ENCODE data around the gene CNFN.

The CNFN gene

DNA sequence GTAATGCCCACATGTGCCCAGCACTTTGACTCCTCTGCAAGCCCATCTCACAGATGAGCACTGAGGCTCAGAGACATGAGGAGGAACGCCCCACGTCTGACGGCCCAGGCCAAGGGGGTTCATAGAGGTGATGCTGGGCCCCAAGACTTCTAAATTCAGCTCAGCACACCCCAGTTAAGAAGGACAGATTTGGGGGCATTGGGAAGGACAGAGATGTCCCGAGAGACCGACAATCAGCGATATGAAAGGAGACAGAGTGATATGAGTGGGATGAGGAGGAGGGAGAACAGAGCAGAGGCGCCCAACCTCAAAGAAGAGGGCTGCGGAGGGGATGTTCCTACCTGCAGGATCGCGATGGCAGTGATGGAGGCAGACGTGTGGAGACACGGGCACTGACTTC is at the start of gene CNFN:
Gene CNFN (minus strand): TSS at position 399 of the 400 bp plus-strand sequence. CDS start 1,260 bp downstream, outside the sequence.
- no peak for DNase-seq

DNA sequence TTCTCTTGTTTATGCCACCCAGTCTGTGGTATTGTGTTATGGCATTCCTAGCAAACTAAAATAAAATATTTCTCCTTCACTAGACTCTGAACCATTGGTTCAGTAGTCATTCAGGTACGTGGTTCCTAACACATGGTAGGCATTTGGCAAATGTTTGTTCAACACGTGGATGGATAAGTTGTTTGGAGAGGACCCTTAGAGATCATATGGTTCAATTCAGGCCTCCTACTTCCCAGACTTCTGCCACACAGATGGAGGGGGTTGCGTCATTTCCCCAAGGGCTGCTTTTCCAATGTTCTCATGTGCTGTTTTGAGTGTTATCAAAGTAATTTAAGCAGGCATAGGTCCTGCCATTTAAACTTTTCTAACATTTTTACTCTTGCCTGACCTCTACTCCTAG is 45.9 kb upstream of the CNFN start:
- no peak for DNase-seq

DNA sequence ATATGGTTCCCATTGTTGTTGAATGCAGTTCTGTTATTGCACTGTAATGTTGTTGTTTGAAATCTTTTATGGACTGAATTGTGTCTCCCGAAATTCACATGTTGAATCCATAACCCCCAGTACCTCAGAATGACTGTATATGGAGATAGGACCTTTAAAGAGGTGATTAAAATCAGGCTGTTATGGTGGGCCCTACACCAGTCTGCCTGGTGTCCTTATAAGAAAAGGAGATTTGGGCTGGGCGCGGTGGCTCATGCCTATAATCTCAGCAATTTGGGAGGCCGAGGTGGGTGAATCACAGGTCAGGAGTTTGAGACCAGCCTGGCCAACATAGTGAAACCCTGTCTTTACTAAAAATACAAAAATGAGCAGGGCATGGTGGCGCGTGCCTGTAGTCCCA is 45.2 kb upstream of the CNFN start:
- no peak for DNase-seq

- DNase-seq, result peak in 3 of 4 experiments; percentile 7 to 56 (median 27)
Measured at GRCh38 chr19:42433503-42434260, 43.6 kb upstream of the CNFN start.

DNA sequence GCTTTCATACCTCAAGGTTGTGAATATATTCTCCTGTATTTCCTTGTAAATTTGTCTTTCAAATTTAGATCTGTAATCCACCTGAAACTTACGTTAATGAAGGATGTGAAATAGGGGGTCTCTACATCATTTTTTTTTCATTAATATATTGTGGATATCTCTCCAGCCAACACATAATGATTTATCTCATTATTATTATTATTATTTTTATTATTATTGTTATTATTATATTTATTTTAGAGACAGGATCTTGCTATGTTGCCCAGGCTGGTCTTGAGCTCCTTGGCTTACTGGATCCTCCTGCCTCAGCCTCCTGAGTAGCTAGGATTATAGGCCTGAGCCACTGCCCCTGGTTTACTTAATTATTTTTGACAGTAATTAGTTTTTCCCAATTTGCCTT is 41.4 kb upstream of the CNFN start:
- no peak for DNase-seq

- no peak for DNase-seq
Measured at GRCh38 chr19:42428676-42429075, 38.6 kb upstream of the CNFN start.

DNA sequence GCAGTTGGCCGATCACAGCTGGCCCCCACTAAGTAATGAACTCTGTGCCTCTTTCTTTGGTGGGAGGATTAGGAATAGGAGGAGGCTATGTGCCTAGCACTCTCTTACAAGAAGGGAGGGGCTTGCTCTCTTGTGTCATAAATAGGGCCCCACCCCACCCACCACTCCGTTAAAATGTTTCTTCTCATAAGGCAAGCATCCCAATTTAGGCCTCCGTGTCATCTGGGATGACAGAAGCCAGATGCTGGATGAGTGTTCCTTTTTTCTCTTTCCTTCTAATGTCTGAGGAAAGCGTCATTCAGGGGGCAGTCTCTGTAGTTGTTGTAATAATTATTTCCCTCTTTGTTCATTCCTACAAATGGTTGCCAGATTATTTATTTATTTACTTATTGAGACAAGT is 37.2 kb upstream of the CNFN start, which contains the start of gene LIPE:
Gene LIPE (minus strand): TSS at position 76 of the 400 bp plus-strand sequence. CDS start 239 bp downstream, outside the sequence.
- no peak for DNase-seq

DNA sequence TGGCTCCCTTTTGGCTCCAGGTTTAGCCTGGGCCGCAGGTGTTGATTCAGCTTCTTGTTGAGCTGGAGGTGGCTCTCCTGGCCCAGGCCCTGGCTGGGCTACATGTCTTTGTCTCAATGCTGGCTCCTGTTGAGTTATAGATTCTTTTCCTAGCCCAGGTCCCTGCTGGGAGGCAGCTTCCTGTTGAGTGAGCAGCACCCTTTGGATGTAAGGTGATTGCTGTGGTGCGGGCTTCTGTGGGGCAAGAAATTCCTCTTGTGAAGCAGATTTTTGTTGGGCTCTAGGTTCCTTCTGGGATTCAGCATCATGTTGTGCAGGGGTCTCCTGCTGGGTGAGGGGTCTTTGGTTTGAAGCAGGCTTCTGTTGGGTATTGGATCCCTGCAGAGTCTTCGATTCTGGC is 36.5 kb upstream of the CNFN start:
- DNase-seq, result no peak

- no peak for DNase-seq
Measured at GRCh38 chr19:42424712-42425131, 34.6 kb upstream of the CNFN start.

GRCh38 chr19:42424345-42424707 is 34.2 kb upstream of the CNFN start:
- DNase-seq, result no peak

DNA sequence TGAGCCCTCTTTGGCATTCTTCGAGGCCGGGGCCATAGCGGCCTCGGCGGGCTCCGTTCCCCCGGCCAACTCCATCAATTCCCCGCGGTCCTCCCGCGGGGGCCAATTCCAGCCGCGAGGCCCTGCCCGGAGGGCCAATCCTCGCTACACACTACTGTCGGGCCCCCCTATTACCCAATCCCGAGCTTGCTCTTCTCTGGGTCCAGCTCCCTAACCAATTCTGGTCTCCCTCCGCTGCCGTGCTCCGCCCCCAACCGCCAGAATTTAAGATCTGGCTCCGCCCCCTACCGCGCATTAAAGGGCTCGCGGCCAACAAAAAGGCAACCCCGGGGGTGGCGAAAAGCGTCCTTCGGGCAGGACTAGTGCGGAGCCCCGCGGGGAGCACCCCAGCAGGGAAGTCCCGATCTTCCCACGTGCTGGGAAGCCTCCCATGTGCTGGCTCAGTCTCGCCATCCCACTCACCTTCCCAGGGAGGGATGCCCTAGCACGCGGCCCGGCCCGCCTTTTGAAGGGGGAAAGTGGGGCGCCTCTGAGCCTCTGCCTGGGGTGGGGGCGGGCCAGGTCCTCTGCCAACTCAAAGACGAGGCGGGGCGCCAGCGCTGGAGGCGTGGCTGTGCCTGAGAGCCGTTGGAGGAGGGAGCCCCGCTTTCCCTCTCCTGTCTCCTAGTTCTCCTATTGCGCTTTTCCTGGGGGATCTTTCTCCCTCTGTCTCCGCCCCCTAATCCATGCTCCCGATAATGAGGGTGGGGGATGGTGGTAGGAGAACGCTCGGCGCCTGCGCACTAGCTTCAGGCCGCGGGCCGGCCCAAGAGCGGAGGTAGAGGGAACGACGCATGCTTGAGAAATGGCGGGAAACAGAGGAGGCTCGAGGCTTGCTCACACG is 33.6 kb upstream of the CNFN start:
- DNase-seq, result peak; percentile 78 to 92 (median 86)

DNA sequence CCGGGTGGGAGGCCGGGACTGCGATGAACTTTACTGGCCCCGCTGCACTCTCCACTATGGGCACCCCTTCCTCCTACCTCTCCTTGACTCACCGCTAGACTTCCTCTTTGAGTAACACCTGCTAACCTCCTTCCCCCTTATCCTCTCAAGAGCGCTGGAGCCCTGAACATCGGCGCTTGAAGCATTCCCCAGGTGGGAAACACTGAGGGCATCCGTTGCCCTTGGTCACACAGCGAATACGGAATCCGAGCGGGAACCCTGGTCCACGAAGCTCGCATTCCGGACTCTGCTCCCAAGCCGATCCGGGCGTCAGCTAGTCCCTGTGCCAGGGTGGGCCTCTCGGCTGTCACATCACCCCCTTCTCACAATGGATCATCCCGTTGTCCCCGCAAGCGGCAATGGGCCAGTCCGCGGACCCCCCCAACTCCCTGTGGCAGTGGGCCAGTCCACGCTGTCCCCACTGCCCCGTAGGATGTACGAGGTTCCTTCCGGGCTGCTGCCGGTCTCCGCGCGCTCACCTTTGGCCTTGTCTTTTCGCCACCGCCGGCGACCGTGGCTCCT is 32.9 kb upstream of the CNFN start:
- peak in 2 of 4 experiments; percentile 57 to 58 for DNase-seq

GRCh38 chr19:42422092-42422900 is 32.2 kb upstream of the CNFN start:
- no peak for DNase-seq

DNA sequence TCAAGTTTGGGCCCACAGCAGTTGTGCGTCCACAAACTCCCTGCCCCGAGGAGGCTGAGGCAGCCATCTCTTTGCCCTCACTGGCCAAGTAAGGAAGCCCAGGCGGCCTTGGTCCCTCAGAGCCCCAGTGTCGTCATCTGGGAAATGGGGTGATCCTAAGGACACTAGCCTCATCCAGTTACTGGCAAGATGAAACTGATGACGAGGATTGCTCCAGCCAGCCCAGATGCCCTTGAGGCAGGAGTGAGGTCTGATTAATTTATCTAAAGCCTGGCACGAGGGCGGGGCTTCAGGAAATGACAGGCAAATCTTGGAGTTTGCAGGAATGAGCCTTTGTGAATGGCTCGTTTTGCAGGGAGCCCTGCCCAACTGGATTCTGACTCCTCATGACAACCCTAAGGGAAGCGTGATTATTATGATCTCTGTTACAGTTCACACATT is 31.5 kb upstream of the CNFN start:
- no peak for DNase-seq

- no peak for DNase-seq
Measured at GRCh38 chr19:42421101-42421500, 31.0 kb upstream of the CNFN start.

DNA sequence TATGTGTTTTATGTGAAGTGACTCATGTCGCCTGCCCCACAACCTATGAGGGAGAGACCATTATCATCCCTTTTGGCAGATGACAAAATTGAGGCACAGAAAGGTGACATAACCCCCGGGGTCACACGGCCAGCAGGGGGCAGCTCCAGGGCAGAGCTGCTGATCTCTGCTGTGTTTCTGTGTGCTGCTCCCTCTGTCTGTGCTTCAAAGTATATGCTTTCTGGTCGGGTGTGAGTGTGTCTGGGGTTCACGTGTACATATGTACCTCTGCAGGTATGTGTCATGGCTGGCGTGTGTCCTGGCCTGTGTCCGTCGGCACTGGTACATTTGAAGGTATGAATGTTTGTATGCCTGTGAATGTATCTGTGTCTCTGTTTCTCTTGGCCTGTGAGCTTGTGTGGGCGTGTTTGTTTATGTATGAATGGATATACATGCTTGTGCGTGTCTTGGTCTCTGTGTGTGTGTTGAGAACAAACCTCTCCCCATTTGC is 30.0 kb upstream of the CNFN start:
- DNase-seq, result peak in 3 of 4 experiments; percentile 29 to 67 (median 48)

DNA sequence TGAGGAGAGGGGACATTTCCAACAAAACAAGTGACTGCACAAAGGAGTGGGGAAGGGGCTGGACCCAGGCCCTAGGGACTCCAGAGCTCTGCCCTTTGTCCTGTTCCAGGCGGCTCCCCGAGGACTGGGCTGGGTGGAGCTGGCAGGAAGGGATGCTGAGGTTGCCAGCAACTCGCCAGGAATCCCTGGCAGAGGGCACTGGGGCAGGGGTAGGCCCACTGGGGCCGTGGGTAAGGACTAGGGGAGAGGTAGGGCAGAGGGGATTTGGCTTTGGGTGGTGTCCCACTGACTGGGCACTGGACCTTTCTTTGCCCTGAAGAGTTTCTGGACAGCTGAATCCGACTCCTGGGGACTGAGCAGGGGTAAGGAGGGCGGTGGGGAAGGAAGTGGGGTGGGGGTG is 29.2 kb upstream of the CNFN start:
- DNase-seq, result no peak

DNA sequence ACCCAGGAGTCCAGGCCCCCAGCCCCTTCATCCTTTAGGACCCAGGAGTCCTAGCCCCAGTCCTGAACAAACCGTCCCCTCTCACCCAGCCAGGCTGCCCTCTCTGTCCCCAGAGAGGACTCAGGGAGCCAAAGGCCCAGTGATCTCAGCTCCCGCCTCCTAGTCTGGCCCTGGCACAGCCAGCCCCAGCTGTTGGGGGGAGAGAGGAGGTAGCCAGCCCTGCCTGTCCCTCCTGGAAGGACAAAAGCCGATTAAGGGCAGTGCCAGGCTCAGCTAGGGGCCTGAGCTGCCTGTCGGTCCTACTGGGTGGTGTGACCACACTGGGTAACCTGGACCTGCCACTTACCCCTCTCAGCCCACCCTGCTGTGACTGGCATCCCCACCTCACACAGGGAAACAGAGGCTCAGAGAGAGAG is 22.6 kb upstream of the CNFN start:
- DNase-seq, result no peak

DNA sequence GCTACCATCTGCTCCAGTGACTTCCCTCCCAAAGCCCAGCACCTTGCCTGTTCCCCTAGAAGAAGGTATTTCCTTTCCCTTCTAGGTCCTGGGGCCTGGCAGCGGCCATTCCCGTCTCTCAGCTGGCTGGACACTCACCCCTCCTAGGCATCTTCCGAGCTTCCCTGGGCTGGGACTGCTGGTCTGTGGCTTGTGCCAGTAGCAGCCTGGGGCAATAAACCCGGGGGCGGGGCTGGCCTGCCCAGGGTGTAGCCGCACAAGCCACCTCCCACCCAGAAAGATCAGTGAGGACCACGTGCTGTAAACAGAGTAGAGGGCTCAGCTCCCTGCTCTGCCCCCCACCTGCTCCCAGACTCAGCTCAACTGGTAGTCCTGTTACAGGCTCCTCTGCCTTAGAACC is 22.1 kb upstream of the CNFN start:
- DNase-seq, result no peak

- DNase-seq, result no peak
Measured at GRCh38 chr19:42411581-42412178, 21.6 kb upstream of the CNFN start.

GRCh38 chr19:42410371-42410770 is 20.3 kb upstream of the CNFN start:
- DNase-seq, result no peak

GRCh38 chr19:42409477-42409876 is 19.4 kb upstream of the CNFN start:
- DNase-seq, result no peak

Measured in activated naive CD4-positive, alpha-beta T cell (primary cell).